ENCODE results near the gene USP6NL. TPM values are rescaled to one million over a fixed set of nuclear protein-coding genes. Genes with fewer than 3 reads are reported as not detected.

USP6NL gene
- total and polyA plus RNA-seq, 10 of the 15 experiments (the other 5 are each of a cell fraction or from before 2014, with no cell fraction given), result 4.0 to 27.7 (median 18.2) TPM

DNA sequence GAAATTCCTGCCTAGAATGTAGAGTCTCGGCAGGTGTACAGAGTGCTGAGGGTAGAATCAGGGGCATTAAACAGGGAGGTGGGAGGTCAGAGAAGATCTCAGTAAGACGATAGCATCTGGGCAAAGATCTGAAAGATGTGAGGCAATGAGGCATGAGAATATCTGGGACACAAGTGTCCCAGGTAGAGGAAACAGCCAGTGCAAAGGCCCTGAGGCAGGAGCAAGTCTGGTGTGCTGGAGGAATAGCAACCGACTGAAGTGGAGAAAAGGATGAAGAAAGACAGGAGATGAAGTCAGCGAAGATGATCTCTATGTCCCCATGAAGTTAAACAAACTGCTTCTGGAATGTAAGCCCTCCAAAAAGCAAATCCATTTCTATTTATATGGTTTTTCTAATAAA lies 84.4 kb downstream of the USP6NL start (continued):
- no peak for TF ChIP-seq ZNF687 (IDR thresholded peaks at IDR 0.05)

GRCh38 chr10:11525503-11525902 lies 85.9 kb downstream of the USP6NL start:
- no peak overlapping the region for H3K9ac ChIP-seq (ENCODE audit: control insufficient read depth, insufficient read depth, low read length)
- H3K27ac ChIP-seq (ENCODE audit: control insufficient read depth, insufficient read depth), result no peak overlapping the region
- H3K4me2 ChIP-seq (ENCODE audit: control insufficient read depth, insufficient read depth), result no peak overlapping the region
- H3K4me1 ChIP-seq (ENCODE audit: control insufficient read depth, insufficient read depth, low read length), result peaks cover 14% of the 10 kb centered on the region
- ATAC-seq (no peak), FAIRE-seq (no peak), DNase-seq (ENCODE audit: low read depth, low spot score) (no peak)
- H4K20me1 ChIP-seq (ENCODE audit: control insufficient read depth, insufficient read depth), result no peaks in the 10 kb centered on the region
- SMC1A ChIA-PET (ENCODE audit: uncharacterized antibody, unreplicated experiment), result interaction anchor here (0.6 to 1.8 kb wide), 7 partner anchors 10 to 232 kb away, joined by 3 to 8 read pairs (median 3); no protein-coding TSS in a partner anchor
- H3K36me3 ChIP-seq (ENCODE audit: control insufficient read depth in 2 of 2, insufficient read depth in 2 of 2, low read length in 1 of 2), result peaks cover 0 to 27% of the 10 kb centered on the region in 2 experiments; a peak in 3 of 4 replicates
- CTCF ChIA-PET, result interaction anchor here (1.1 to 8.7 kb wide), 2 partner anchors 10 to 231 kb away, joined by 3 to 52 read pairs; no protein-coding TSS in a partner anchor
- WGBS (ENCODE audit: insufficient coverage, insufficient replicate concordance, low lambda C conversion rate, missing lambda C conversion rate), result 100% methylated on average over 6 of the region's 6 CpGs
- in situ Hi-C loops (cut with MboI) (no loop called here), intact Hi-C loops (cut with micrococcal nuclease; ENCODE audit: unreplicated experiment) (no loop called here)
- no peak for TF ChIP-seq STAT1 (conservative IDR thresholded peaks at IDR 0.05)
- TF ChIP-seq ZBTB33 (IDR thresholded peaks at IDR 0.05), result no peak
- TF ChIP-seq CBFB (IDR thresholded peaks at IDR 0.05; ENCODE audit: low read depth), result no peak
- H3K9me3 ChIP-seq (replicated peaks; ENCODE audit: control insufficient read depth, insufficient read depth, low read length), result no peaks in the 10 kb centered on the region; the same call in 2 of the 3 replicates
- no peak overlapping the region for H2AFZ ChIP-seq (ENCODE audit: control insufficient read depth, low read depth, low read length)
- POLR2A ChIA-PET, result no interaction called here
- H3K79me2 ChIP-seq (ENCODE audit: control insufficient read depth, insufficient read depth, low read length), result peaks cover 44% of the 10 kb centered on the region
- no peak overlapping the region for H3K4me3 ChIP-seq
- no peaks in the 10 kb centered on the region for H3K27me3 ChIP-seq (replicated peaks in 1 of 2; ENCODE audit: control insufficient read depth in 2 of 2, insufficient read depth in 2 of 2, low read length in 1 of 2)
- no TSS peak for BruUV-seq (replicated peaks)
- RAD21 ChIA-PET (ENCODE audit: unreplicated experiment), result interaction anchor here (1.0 kb wide), 1 partner anchor 83 kb away, joined by 3 read pairs; no protein-coding TSS in a partner anchor

All from GM12878 (cell line).